ENCODE data around the gene NEURL4.
"Not testable (repeated sequence)": the region's sequence is repeated elsewhere in the genome, so short reads cannot be mapped to it uniquely, and the experiment has no call there.

GRCh38 chr17:7335765-7336164 lies 6.6 kb upstream of the NEURL4 start:
- TF ChIP-seq RAD21 (conservative IDR thresholded peaks at IDR 0.05 in 1 of 2, IDR thresholded peaks at IDR 0.05 in 1 of 2); CTCF (IDR thresholded peaks at IDR 0.05); MAFK (IDR thresholded peaks at IDR 0.05; ENCODE audit: partially characterized antibody); PBX3 (IDR thresholded peaks at IDR 0.05); POLR2A (IDR thresholded peaks at IDR 0.05; ENCODE audit: low read length): not testable (repeated sequence)
